OCI-LY7 (cell line): ENCODE data around the gene PCDH9. TPM values are rescaled to one million over a fixed set of nuclear protein-coding genes. Genes with fewer than 3 reads are reported as not detected.

Experiments
- BruUV-seq: library from RNA; stranded (reverse); fragments of 400-500 nt; replicated peaks from 2 replicates; lab custom pipeline; 2021; lab: Mats Ljungman, UMichigan
- CTCF ChIA-PET: fragments of 300-600 bp; sonication (Branson Sonifier 250); formaldehyde crosslinking; loops from one replicate; lab custom pipeline; 2022; ENCODE audit warnings: antibody characterized with exemption; ENCODE audit not compliant: unreplicated experiment; lab: Charles Lee
- POLR2A ChIA-PET: fragments of 300-600 bp; sonication (Branson Sonifier 250); formaldehyde crosslinking; loops from one replicate; lab custom pipeline; 2022; ENCODE audit warnings: antibody characterized with exemption; lab: Charles Lee
- DNase-seq: peaks from one replicate; pipeline ENCODE4 v3.0.0-alpha.2; 2015; ENCODE audit warnings: low spot score
- H2AFZ ChIP-seq: fragments of 200-600 bp; sonication (generic), shearing (Covaris generic); 2 replicates; pipeline ENCODE4 v1.6.1; 2014; ENCODE audit warnings: mild to moderate bottlenecking, antibody characterized with exemption, low read length, moderate library complexity
- H3K27ac ChIP-seq: fragments of 200-600 bp; sonication (generic); 2 replicates; pipeline ENCODE4 v1.5.1; 2014; ENCODE audit warnings: mixed run types, low read depth, mild to moderate bottlenecking, moderate library complexity, low read length, inconsistent platforms; ENCODE audit not compliant: poor library complexity, severe bottlenecking
- H3K36me3 ChIP-seq: fragments of 200-600 bp; sonication (generic); 2 replicates; pipeline ENCODE4 v1.6.1; 2014; ENCODE audit warnings: mild to moderate bottlenecking, antibody characterized with exemption, low read length, moderate library complexity, mixed read lengths; ENCODE audit not compliant: insufficient read depth
- H3K4me1 ChIP-seq: fragments of 200-600 bp; sonication (generic); 2 replicates; pipeline ENCODE4 v1.5.1; 2014; ENCODE audit warnings: mild to moderate bottlenecking, low read length; ENCODE audit not compliant: insufficient read depth, poor library complexity, severe bottlenecking
- H3K4me2 ChIP-seq: fragments of 200-600 bp; sonication (generic); 2 replicates; pipeline ENCODE4 v1.6.1; 2014; ENCODE audit warnings: mild to moderate bottlenecking, low read length
- H3K4me3 ChIP-seq: fragments of 200-600 bp; sonication (generic); 2 replicates; pipeline ENCODE4 v1.5.1; 2014; ENCODE audit warnings: mild to moderate bottlenecking, low read depth, low read length; ENCODE audit not compliant: poor library complexity, severe bottlenecking
- H3K79me2 ChIP-seq: fragments of 200-600 bp; sonication (generic); 2 replicates; pipeline ENCODE4 v1.6.1; 2016; ENCODE audit warnings: low read depth, mild to moderate bottlenecking, low read length, moderate library complexity, mixed read lengths; ENCODE audit not compliant: insufficient read depth
- H3K9me2 ChIP-seq: fragments of 200-600 bp; sonication (generic); 2 replicates; pipeline ENCODE4 v1.6.1; 2016; ENCODE audit warnings: mild to moderate bottlenecking, low read length, mixed read lengths; ENCODE audit not compliant: insufficient read depth
- H3K9me3 ChIP-seq: fragments of 200-600 bp; sonication (generic); 2 replicates; pipeline ENCODE4 v1.6.1; 2014; ENCODE audit warnings: mild to moderate bottlenecking, mixed run types, low read length, mixed read lengths
- H4K20me1 ChIP-seq: fragments of 200-600 bp; sonication (generic); 2 replicates; pipeline ENCODE4 v1.6.1; 2014; ENCODE audit warnings: mild to moderate bottlenecking, antibody characterized with exemption, low read length, moderate library complexity, mixed read lengths; ENCODE audit not compliant: insufficient read depth
- EZH2phosphoT487 ChIP-seq: fragments of 200-600 bp; sonication (generic); IDR thresholded peaks from 2 replicates; pipeline ENCODE4 v1.6.1; 2018; ENCODE audit warnings: low read depth, borderline replicate concordance, mild to moderate bottlenecking, mixed run types, antibody characterized with exemption, low read length, moderate library complexity, mixed read lengths
- intact Hi-C: fragments of 100-400 bp; cut with micrococcal nuclease; formaldehyde crosslinking; loops from one replicate; pipeline ENCODE4 v1.10.0; 2022; ENCODE audit not compliant: unreplicated experiment
- total RNA-seq, 2 experiments: library from RNA; depleted of rRNA in 1 of 2; stranded (reverse); fragments of >200 nt in 1 of 2; shearing (Covaris generic) in 1 of 2; gene quantifications; 2 replicates each; pipeline ENCODE4 v1.2.3, GENCODE V29; 2014 to 2022
- TF ChIP-seq, protein P1 (sequence below): fragments of 200-600 bp; sonication (generic); conservative IDR thresholded peaks from 2 replicates; pipeline ENCODE4 v1.5.1; 2014; ENCODE audit warnings: mild to moderate bottlenecking, antibody characterized with exemption, low read length, moderate library complexity, mixed read lengths

The PCDH9 gene
- total RNA-seq, 2 experiments from 2014 or later = 20.1 to 26.0 TPM

GRCh38 chr13:66354879-66355751, 875.0 kb downstream of the PCDH9 start:
- no peak overlapping the region for H3K4me3 ChIP-seq
- BruUV-seq = no TSS peak
- intact Hi-C loops = no loop called here

GRCh38 chr13:66353664-66354063, 876.5 kb downstream of the PCDH9 start:
- H3K9me2 ChIP-seq = no peaks in the 10 kb centered on the region
- no peak overlapping the region for H2AFZ ChIP-seq
- no peaks in the 10 kb centered on the region for H3K79me2 ChIP-seq
- ChIA-PET CTCF (no interaction called here), POLR2A (interaction anchor here (0.6 to 2.3 kb wide), 6 partner anchors 9 to 395 kb away, joined by 3 to 13 read pairs (median 4); no protein-coding TSS in a partner anchor)
- H3K36me3 ChIP-seq = no peaks in the 10 kb centered on the region
- DNase-seq = no peak
- TF ChIP-seq, protein P1, sequence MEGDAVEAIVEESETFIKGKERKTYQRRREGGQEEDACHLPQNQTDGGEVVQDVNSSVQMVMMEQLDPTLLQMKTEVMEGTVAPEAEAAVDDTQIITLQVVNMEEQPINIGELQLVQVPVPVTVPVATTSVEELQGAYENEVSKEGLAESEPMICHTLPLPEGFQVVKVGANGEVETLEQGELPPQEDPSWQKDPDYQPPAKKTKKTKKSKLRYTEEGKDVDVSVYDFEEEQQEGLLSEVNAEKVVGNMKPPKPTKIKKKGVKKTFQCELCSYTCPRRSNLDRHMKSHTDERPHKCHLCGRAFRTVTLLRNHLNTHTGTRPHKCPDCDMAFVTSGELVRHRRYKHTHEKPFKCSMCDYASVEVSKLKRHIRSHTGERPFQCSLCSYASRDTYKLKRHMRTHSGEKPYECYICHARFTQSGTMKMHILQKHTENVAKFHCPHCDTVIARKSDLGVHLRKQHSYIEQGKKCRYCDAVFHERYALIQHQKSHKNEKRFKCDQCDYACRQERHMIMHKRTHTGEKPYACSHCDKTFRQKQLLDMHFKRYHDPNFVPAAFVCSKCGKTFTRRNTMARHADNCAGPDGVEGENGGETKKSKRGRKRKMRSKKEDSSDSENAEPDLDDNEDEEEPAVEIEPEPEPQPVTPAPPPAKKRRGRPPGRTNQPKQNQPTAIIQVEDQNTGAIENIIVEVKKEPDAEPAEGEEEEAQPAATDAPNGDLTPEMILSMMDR = no peak
- no peak for TF ChIP-seq EZH2phosphoT487
- no peaks in the 10 kb centered on the region for H3K4me1 ChIP-seq
- H3K27ac ChIP-seq = no peak overlapping the region
- no peaks in the 10 kb centered on the region for H3K9me3 ChIP-seq
- no peak overlapping the region for H3K4me3 ChIP-seq
- intact Hi-C loops = no loop called here
- H3K4me2 ChIP-seq = no peak overlapping the region
- no peaks in the 10 kb centered on the region for H4K20me1 ChIP-seq
- BruUV-seq = no TSS peak

More at GRCh38 chr13:66354879-66355751, 875.0 kb downstream of the PCDH9 start:
- ChIA-PET POLR2A (interaction anchor here (0.6 to 2.3 kb wide), 7 partner anchors 10 to 180 kb away, joined by 3 to 13 read pairs (median 4); no protein-coding TSS in a partner anchor), CTCF (no interaction called here)
- Histone ChIP-seq H3K4me1 (no peaks in the 10 kb centered on the region), H3K9me3 (no peaks in the 10 kb centered on the region), H2AFZ (no peak overlapping the region), H4K20me1 (no peaks in the 10 kb centered on the region), H3K79me2 (no peaks in the 10 kb centered on the region), H3K4me2 (no peak overlapping the region), H3K36me3 (no peaks in the 10 kb centered on the region), H3K27ac (no peak overlapping the region), H3K9me2 (no peaks in the 10 kb centered on the region)
- DNase-seq = no peak
- no peak for TF ChIP-seq EZH2phosphoT487
- TF ChIP-seq, protein P1 = no peak
